Activated naive CD4-positive, alpha-beta T cell treated with anti-CD3 and anti-CD28 coated beads for 36 hours (primary cell): Measurements from ENCODE around the gene TF. TPM values are rescaled to one million over a fixed set of nuclear protein-coding genes. Genes with fewer than 3 reads are reported as not detected.
"Not testable (repeated sequence)": the region's sequence is repeated elsewhere in the genome, so short reads cannot be mapped to it uniquely, and the experiment has no call there.

Experiments used
- CTCF ChIA-PET: fragments of 350-600 bp; sonication (Branson Sonifier 250); formaldehyde crosslinking; loops from one replicate; lab custom pipeline; 2021; ENCODE audit warnings: antibody characterized with exemption; lab: Charles Lee
- DNase-seq: peaks from one replicate; pipeline ENCODE4 v3.0.0-alpha.2; 2020
- H3K27ac Mint-ChIP-seq: one replicate; pipeline ENCODE4 v1.8.0; 2021; ENCODE audit warnings: mild to moderate bottlenecking, mixed read lengths
- H3K27me3 Mint-ChIP-seq: one replicate; pipeline ENCODE4 v1.8.0; 2021; ENCODE audit warnings: low read depth, mixed read lengths
- H3K36me3 Mint-ChIP-seq: one replicate; pipeline ENCODE4 v1.8.0; 2021; ENCODE audit warnings: low read depth, mixed read lengths
- H3K4me1 Mint-ChIP-seq: one replicate; pipeline ENCODE4 v1.8.0; 2021; ENCODE audit warnings: low read depth, mixed read lengths
- H3K4me3 Mint-ChIP-seq: one replicate; pipeline ENCODE4 v1.8.0; 2021; ENCODE audit warnings: mild to moderate bottlenecking, moderate library complexity, mixed read lengths
- H3K9me3 Mint-ChIP-seq: one replicate; pipeline ENCODE4 v1.8.0; 2021; ENCODE audit warnings: mixed read lengths
- intact Hi-C: fragments of 100-400 bp; cut with micrococcal nuclease; formaldehyde crosslinking; loops from one replicate; pipeline ENCODE4 v1.15.1; 2023
- total RNA-seq, 2 experiments: library from RNA; stranded (reverse); gene quantifications; one replicate each; pipeline ENCODE4 v1.2.3, GENCODE V29; 2021

The TF gene
- total RNA-seq, 2 experiments from 2014 or later: 0.07 to 0.52 TPM

GRCh38 chr3:133717424-133717823, 28.8 kb upstream of the TF start:
- intact Hi-C loops: no loop called here
- H3K9me3 Mint-ChIP-seq: peaks cover 4% of the 10 kb centered on the region
- CTCF ChIA-PET: no interaction called here
- no peaks in the 10 kb centered on the region for H3K4me1 Mint-ChIP-seq
- H3K36me3 Mint-ChIP-seq: no peaks in the 10 kb centered on the region
- no peak overlapping the region for H3K4me3 Mint-ChIP-seq
- H3K27ac Mint-ChIP-seq: no peak overlapping the region
- H3K27me3 Mint-ChIP-seq: peaks cover 5% of the 10 kb centered on the region
- DNase-seq: no peak

- Mint-ChIP-seq H3K27me3 (peaks cover 5% of the 10 kb centered on the region), H3K4me1 (no peaks in the 10 kb centered on the region), H3K27ac (no peak overlapping the region), H3K9me3 (peaks cover 15% of the 10 kb centered on the region), H3K36me3 (no peaks in the 10 kb centered on the region), H3K4me3 (no peak overlapping the region)
- CTCF ChIA-PET: no interaction called here
- intact Hi-C loops: no loop called here
- DNase-seq: no peak
Observed at GRCh38 chr3:133722935-133723334, 23.3 kb upstream of the TF start.

GRCh38 chr3:133730993-133731392, 15.2 kb upstream of the TF start:
- intact Hi-C loops: no loop called here
- DNase-seq: no peak
- peaks cover 17% of the 10 kb centered on the region for H3K27me3 Mint-ChIP-seq
- CTCF ChIA-PET: no interaction called here
- peaks cover 1% of the 10 kb centered on the region for H3K36me3 Mint-ChIP-seq
- no peaks in the 10 kb centered on the region for H3K4me1 Mint-ChIP-seq
- no peak overlapping the region for H3K27ac Mint-ChIP-seq
- H3K4me3 Mint-ChIP-seq: no peak overlapping the region
- H3K9me3 Mint-ChIP-seq: no peaks in the 10 kb centered on the region

GRCh38 chr3:133732231-133732630, 14.0 kb upstream of the TF start:
- peaks cover 24% of the 10 kb centered on the region for H3K27me3 Mint-ChIP-seq
- intact Hi-C loops, H3K27ac Mint-ChIP-seq, DNase-seq, H3K9me3 Mint-ChIP-seq, H3K4me1 Mint-ChIP-seq, H3K4me3 Mint-ChIP-seq, H3K36me3 Mint-ChIP-seq, CTCF ChIA-PET: not testable (repeated sequence)

- DNase-seq: no peak
- Mint-ChIP-seq H3K4me1 (no peaks in the 10 kb centered on the region), H3K27ac (no peak overlapping the region), H3K36me3 (peaks cover 1% of the 10 kb centered on the region), H3K4me3 (no peak overlapping the region), H3K27me3 (peaks cover 24% of the 10 kb centered on the region), H3K9me3 (no peaks in the 10 kb centered on the region)
- intact Hi-C loops: no loop called here
- CTCF ChIA-PET: no interaction called here
Observed at GRCh38 chr3:133733226-133733625, 13.0 kb upstream of the TF start.

GRCh38 chr3:133734305-133734704, 11.9 kb upstream of the TF start:
- Mint-ChIP-seq H3K27ac (no peak overlapping the region), H3K27me3 (peaks cover 24% of the 10 kb centered on the region), H3K36me3 (peaks cover 1% of the 10 kb centered on the region), H3K4me3 (no peak overlapping the region), H3K9me3 (peaks cover 3% of the 10 kb centered on the region), H3K4me1 (no peaks in the 10 kb centered on the region)
- CTCF ChIA-PET: no interaction called here
- intact Hi-C loops: no loop called here
- no peak for DNase-seq

GRCh38 chr3:133742351-133743091, 3.7 kb upstream of the TF start:
- Mint-ChIP-seq H3K9me3 (peaks cover 6% of the 10 kb centered on the region), H3K27me3 (peaks cover 31% of the 10 kb centered on the region), H3K27ac (no peak overlapping the region), H3K4me1 (peaks cover 6% of the 10 kb centered on the region), H3K36me3 (no peaks in the 10 kb centered on the region), H3K4me3 (no peak overlapping the region)
- no peak for DNase-seq
- CTCF ChIA-PET: interaction anchor here (1.4 kb wide), 1 partner anchor 19 kb away, joined by 3 read pairs; no protein-coding TSS in a partner anchor
- intact Hi-C loops: no loop called here

GRCh38 chr3:133744241-133744640, 2.0 kb upstream of the TF start:
- intact Hi-C loops: no loop called here
- Mint-ChIP-seq H3K4me1 (peaks cover 6% of the 10 kb centered on the region), H3K27ac (no peak overlapping the region), H3K9me3 (peaks cover 3% of the 10 kb centered on the region), H3K4me3 (no peak overlapping the region), H3K36me3 (no peaks in the 10 kb centered on the region), H3K27me3 (peaks cover 41% of the 10 kb centered on the region)
- CTCF ChIA-PET: no interaction called here
- DNase-seq: no peak

GRCh38 chr3:133745108-133745507, 1.1 kb upstream of the TF start:
- Mint-ChIP-seq H3K9me3 (no peaks in the 10 kb centered on the region), H3K27ac (no peak overlapping the region), H3K4me1 (peaks cover 6% of the 10 kb centered on the region), H3K4me3 (no peak overlapping the region), H3K27me3 (peaks cover 42% of the 10 kb centered on the region), H3K36me3 (no peaks in the 10 kb centered on the region)
- no peak for DNase-seq
- CTCF ChIA-PET: no interaction called here
- intact Hi-C loops: no loop called here

GRCh38 chr3:133746712-133747066, 496 bp downstream of the TF start:
- Mint-ChIP-seq H3K36me3 (no peaks in the 10 kb centered on the region), H3K27ac (no peak overlapping the region), H3K9me3 (no peaks in the 10 kb centered on the region), H3K27me3 (peaks cover 42% of the 10 kb centered on the region), H3K4me3 (no peak overlapping the region), H3K4me1 (peaks cover 6% of the 10 kb centered on the region)
- CTCF ChIA-PET: no interaction called here
- no peak for DNase-seq
- intact Hi-C loops: no loop called here

GRCh38 chr3:133747373-133747772, 1.2 kb downstream of the TF start:
- Mint-ChIP-seq H3K9me3 (no peaks in the 10 kb centered on the region), H3K27me3 (peaks cover 40% of the 10 kb centered on the region), H3K27ac (no peak overlapping the region), H3K4me1 (peaks cover 6% of the 10 kb centered on the region), H3K4me3 (no peak overlapping the region), H3K36me3 (no peaks in the 10 kb centered on the region)
- DNase-seq: no peak
- intact Hi-C loops: no loop called here
- CTCF ChIA-PET: no interaction called here

- Mint-ChIP-seq H3K4me1 (peaks cover 6% of the 10 kb centered on the region), H3K27ac (no peak overlapping the region), H3K4me3 (no peak overlapping the region), H3K27me3 (peaks cover 40% of the 10 kb centered on the region), H3K9me3 (no peaks in the 10 kb centered on the region), H3K36me3 (no peaks in the 10 kb centered on the region)
- intact Hi-C loops: no loop called here
- DNase-seq: no peak
- CTCF ChIA-PET: no interaction called here
Observed at GRCh38 chr3:133747907-133748639, 1.9 kb downstream of the TF start.
